ENCODE results near the gene DEPDC1B.

Gene DEPDC1B

DNA sequence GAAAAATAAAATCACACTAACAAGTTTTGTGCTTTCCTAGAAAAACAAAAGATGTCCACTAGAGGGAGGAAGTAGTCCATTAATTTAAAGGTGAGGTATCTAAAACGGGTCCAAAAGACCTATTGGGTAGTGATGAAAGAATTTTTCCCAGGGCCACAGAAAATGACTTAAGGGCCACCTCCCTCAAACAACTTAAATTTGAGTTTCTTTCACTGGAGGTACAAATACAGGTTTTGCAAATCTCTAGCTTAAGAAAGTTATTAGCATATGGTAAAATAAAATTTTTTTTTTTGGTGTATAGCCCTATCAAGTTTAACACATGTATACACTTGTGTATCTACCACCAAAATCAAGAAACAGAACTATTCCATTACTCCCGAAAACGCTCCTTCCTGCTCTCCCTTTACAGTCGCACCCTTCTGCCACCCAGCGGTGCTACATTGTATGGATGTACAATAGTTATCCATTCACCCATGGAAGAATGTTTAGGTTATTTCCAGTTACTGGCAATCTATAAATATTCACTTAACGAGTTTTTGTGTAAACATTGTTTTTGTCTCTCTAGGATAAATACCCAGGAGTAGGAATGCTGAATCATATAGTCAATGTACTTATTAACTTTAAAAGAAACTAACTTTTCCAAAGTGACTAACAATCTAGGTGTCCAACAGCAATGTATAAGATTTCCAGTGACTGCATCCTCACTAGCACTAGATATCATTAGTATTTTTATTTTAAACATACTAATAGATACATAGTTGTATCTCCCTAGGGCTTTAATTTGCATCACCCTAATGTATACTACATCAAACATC lies 21.9 kb downstream of the DEPDC1B start:
- Mint-ChIP-seq H3K27me3 (ENCODE audit: low read depth) (no peaks in the 10 kb centered on the region), H3K4me3 (no peak overlapping the region), H3K36me3 (ENCODE audit: low read depth) (peaks cover 17% of the 10 kb centered on the region), H3K27ac (peak overlapping the region; percentile 41 to 90 (median 67)), H3K4me1 (peaks cover 3% of the 10 kb centered on the region), H3K9me3 (no peaks in the 10 kb centered on the region)
- TF ChIP-seq CTCF (IDR thresholded peaks at IDR 0.05; ENCODE audit: unreplicated experiment in 3 of 3): peak; percentile 58 to 72 (median 63)

- Mint-ChIP-seq H3K27ac (peak overlapping the region; percentile 74 to 94 (median 81)), H3K36me3 (ENCODE audit: low read depth) (no peaks in the 10 kb centered on the region), H3K4me3 (no peak overlapping the region), H3K4me1 (peaks cover 3% of the 10 kb centered on the region), H3K9me3 (no peaks in the 10 kb centered on the region), H3K27me3 (ENCODE audit: low read depth) (no peaks in the 10 kb centered on the region)
- no peak for TF ChIP-seq CTCF (IDR thresholded peaks at IDR 0.05; ENCODE audit: unreplicated experiment in 3 of 3)
Observed at GRCh38 chr5:60675286-60675685, 24.7 kb downstream of the DEPDC1B start.

DNA sequence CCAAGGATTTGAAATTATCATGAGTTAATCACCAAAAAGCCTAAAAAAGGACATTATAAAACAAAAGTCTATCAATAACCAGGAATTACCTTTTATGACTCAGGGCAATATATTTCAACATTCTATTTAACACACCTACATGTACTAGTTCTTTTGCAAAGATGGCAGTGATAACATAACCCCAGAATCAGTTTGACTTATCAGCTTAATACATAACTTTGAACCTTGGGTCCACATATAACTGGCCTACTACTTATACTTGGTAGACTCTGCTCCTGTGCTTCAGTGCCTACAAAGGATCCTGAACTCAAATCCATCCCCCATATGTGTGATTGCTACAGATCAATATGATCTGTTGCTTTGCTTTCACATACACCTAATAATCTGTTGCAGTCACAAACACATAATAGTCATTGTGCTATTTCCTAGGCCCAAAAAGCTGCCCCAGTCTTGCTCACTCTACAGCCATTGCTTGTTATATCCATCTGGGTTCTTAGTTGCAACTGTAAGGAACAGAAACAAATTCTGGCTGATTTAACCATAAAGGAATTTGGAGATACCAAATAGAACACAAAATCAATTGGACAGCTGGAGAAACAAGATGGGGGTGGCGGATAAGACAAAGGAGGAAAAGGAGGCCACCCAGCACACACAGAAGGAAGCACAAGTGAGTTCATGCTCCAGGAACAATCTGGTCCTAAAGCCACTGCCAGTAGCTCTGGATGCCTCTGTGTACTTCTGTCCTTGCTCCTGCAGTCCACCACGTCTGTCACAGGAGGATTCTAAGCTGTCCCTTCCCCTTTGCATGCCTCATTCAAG lies 25.5 kb downstream of the DEPDC1B start:
- H3K36me3 Mint-ChIP-seq (ENCODE audit: low read depth): no peaks in the 10 kb centered on the region
- H3K9me3 Mint-ChIP-seq: no peaks in the 10 kb centered on the region
- H3K27ac Mint-ChIP-seq: peak overlapping the region; percentile 74 to 94 (median 81)
- no peak for TF ChIP-seq CTCF (IDR thresholded peaks at IDR 0.05; ENCODE audit: unreplicated experiment in 3 of 3)
- H3K4me1 Mint-ChIP-seq: peaks cover 3% of the 10 kb centered on the region
- no peak overlapping the region for H3K4me3 Mint-ChIP-seq
- no peaks in the 10 kb centered on the region for H3K27me3 Mint-ChIP-seq (ENCODE audit: low read depth)

DNA sequence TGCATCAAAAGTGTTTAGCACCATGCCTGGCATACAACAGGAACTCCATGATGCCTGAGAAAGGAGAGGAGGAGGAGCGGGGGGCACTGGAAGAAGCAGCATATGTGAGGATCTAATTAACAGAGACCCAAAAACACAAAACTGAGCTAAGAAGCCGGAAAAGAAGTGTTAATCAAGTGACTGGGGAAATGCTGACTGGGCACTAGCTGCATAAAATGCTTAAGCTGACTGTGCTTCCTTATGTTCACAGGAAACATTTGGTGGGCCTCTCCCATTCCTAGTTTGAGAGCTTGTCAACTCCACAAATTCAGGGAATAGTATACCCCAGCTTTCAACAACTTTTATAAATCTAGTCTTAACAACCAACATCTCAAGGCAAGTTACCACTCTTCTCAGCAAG lies 26.6 kb downstream of the DEPDC1B start:
- Mint-ChIP-seq H3K9me3 (no peaks in the 10 kb centered on the region), H3K27me3 (ENCODE audit: low read depth) (no peaks in the 10 kb centered on the region), H3K4me3 (no peak overlapping the region), H3K27ac (peak overlapping the region; percentile 49 to 94 (median 81)), H3K36me3 (ENCODE audit: low read depth) (no peaks in the 10 kb centered on the region), H3K4me1 (peaks cover 3% of the 10 kb centered on the region)
- no peak for TF ChIP-seq CTCF (IDR thresholded peaks at IDR 0.05; ENCODE audit: unreplicated experiment in 3 of 3)

DNA sequence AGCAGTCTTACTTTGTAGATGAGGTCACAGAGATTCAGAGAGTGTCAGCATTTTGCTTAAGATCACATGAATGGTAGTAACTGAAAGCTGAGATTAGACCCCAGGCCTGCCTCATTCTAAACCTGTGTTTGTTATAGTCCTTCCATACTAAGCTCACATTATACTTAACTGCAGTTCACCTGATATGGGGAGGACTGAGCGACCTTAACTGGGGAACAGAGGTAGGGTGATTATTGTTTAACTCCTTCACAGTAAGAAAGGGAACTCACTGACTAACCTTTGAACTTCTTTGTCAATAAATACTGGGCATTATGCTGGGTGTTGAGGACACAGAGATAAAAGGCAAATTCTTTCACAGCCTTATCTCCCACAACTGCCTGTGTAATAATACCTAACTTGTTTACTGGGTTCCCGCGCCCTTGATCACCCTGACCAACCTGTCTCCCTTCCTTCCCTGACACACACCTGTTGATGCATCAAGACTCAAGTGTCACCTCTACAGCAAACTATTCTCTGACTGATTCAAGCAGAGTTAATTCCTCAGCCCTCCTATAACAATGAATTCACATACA lies 27.2 kb downstream of the DEPDC1B start:
- Mint-ChIP-seq H3K27ac (peak overlapping the region; percentile 49 to 94 (median 81)), H3K9me3 (no peaks in the 10 kb centered on the region), H3K36me3 (ENCODE audit: low read depth) (no peaks in the 10 kb centered on the region), H3K4me3 (no peak overlapping the region), H3K27me3 (ENCODE audit: low read depth) (no peaks in the 10 kb centered on the region), H3K4me1 (peaks cover 3% of the 10 kb centered on the region)
- TF ChIP-seq CTCF (IDR thresholded peaks at IDR 0.05; ENCODE audit: unreplicated experiment in 3 of 3): no peak

Measured in nephron (organoid).